Peyer's patch (tissue), 4 donors: ENCODE results near the gene CHST1.

Experiments
- POLR2A ChIP-seq, 2 donors: fragments of 450-650 bp; IDR thresholded peaks; one replicate each; pipeline ENCODE4 v1.5.1; 2017; ENCODE audit warnings: antibody characterized with exemption in 2 of 2, mild to moderate bottlenecking in 2 of 2, moderate library complexity in 2 of 2
- TF ChIP-seq, protein P1 (sequence below), 6 experiments: fragments of 450-650 bp in 4 of 6; fragments of 200-600 bp in 2 of 6; sonication (generic) in 1 of 6; IDR thresholded peaks; one replicate each; pipeline ENCODE4 v1.5.1; 2017 to 2019; ENCODE audit warnings: antibody characterized with exemption in 6 of 6, mild to moderate bottlenecking in 3 of 6, moderate library complexity in 1 of 6

DNA sequence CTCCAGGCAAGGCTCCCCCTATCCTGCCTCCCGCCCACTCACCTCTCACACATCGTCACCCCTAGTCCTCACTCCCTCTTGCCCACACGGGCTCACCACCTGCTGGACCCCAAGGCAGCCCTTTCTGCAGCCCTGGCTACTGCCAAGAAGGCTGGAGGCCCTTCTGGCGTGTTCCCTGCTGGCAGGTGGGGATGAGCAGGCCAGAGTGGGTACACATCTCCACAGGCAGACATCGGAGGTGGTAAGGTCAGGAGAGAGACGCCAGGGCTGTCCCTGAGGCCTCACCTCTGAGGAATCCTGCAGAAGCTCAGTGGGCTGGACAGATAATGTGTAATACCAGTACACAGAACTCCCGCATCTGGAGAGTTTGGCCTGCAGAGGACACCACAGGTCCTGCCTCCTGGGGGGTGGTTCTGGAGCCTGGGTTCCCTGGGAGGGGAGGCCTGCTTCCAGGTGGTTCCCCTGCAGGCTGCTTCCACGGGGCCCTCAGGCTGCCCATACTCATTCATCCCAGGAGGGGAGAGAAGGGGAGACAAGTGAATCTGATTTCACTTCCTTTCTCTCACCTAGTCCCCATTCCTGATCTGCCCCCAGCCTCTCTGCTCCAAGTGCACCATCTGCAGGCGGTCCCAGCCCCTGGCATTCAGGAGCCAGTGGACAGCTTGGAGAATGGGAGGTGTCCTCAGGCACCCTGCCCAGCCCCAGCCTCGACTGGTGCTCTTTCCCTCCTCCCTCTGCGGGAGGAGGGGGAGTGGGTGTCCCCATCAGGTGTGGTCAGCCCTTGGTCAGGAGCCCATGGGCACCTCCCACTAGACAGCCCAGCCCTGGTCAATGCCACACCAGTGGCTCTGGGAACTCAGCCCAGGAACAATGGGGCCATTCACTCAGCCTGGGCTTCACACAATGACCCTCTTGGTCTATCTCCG lies 6.1 kb upstream of the CHST1 start:
- TF ChIP-seq POLR2A (IDR thresholded peaks at IDR 0.05): no peak
- TF ChIP-seq, protein P1, sequence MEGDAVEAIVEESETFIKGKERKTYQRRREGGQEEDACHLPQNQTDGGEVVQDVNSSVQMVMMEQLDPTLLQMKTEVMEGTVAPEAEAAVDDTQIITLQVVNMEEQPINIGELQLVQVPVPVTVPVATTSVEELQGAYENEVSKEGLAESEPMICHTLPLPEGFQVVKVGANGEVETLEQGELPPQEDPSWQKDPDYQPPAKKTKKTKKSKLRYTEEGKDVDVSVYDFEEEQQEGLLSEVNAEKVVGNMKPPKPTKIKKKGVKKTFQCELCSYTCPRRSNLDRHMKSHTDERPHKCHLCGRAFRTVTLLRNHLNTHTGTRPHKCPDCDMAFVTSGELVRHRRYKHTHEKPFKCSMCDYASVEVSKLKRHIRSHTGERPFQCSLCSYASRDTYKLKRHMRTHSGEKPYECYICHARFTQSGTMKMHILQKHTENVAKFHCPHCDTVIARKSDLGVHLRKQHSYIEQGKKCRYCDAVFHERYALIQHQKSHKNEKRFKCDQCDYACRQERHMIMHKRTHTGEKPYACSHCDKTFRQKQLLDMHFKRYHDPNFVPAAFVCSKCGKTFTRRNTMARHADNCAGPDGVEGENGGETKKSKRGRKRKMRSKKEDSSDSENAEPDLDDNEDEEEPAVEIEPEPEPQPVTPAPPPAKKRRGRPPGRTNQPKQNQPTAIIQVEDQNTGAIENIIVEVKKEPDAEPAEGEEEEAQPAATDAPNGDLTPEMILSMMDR (IDR thresholded peaks at IDR 0.05): no peak
